ENCODE measurements around the gene POLR1G. TPM values are rescaled to one million over a fixed set of nuclear protein-coding genes. Genes with fewer than 3 reads are reported as not detected.

Gene POLR1G
- total and polyA plus RNA-seq, 9 of the 15 experiments (the other 6 are each of a cell fraction or from before 2014, with no cell fraction given), result 3.0 to 50.1 (median 27.4) TPM

DNA sequence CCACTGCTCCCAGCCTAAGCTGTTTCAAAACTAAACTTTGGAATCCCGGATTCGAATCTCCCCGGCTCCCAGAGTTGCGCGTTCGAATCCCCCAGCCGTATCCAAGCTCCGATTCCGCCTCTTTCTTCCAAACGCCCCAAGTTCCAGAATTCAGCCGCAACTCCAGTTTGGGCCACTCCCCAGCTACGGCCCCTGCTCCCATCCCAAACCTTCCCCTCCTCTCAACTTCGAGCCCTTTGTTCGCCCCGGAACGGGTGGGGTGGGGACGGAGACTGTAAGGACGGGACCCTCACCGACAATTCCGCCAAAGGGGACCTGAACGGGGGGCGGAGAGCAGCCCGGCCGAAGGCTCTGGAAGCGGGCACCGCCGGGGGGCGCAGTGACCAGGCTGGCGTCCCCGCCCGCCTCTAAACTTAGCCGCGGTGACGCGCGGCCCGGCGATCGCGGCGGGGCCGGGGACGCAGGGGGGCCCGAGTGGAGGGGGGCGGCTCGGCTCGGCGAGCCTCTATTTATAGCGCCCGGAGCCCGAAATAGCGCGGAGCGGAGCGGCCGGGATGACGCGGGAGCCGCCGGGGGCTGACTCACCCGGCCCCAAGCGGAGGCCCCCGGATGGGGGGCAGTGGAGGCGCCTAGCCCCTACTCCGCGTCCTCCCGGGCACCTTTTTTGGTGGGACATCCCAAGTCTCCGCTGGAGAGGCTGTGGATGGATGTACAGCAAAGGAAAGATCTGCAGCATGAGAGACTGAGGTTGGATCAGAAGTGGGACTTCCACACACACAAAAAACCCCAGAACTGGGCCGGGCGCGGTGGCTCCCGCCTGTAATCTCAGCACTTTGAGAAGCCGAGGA is 22.2 kb downstream of the POLR1G start (continued):
- TF ChIP-seq, protein P1, sequence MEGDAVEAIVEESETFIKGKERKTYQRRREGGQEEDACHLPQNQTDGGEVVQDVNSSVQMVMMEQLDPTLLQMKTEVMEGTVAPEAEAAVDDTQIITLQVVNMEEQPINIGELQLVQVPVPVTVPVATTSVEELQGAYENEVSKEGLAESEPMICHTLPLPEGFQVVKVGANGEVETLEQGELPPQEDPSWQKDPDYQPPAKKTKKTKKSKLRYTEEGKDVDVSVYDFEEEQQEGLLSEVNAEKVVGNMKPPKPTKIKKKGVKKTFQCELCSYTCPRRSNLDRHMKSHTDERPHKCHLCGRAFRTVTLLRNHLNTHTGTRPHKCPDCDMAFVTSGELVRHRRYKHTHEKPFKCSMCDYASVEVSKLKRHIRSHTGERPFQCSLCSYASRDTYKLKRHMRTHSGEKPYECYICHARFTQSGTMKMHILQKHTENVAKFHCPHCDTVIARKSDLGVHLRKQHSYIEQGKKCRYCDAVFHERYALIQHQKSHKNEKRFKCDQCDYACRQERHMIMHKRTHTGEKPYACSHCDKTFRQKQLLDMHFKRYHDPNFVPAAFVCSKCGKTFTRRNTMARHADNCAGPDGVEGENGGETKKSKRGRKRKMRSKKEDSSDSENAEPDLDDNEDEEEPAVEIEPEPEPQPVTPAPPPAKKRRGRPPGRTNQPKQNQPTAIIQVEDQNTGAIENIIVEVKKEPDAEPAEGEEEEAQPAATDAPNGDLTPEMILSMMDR (IDR thresholded peaks at IDR 0.05 in 2 of 3, conservative IDR thresholded peaks at IDR 0.05 in 1 of 3; ENCODE audit: insufficient read depth in 2 of 3, low read depth in 1 of 3, low read length in 3 of 3), result peak; percentile 58 to 72 (median 69); a peak in 5 of 6 replicates
- TF ChIP-seq RAD21 (CRISPR knock-in tag; conservative IDR thresholded peaks at IDR 0.05 in 1 of 2, IDR thresholded peaks at IDR 0.05 in 1 of 2), result peak in 1 of 2 experiments; percentile 32; a peak in 3 of 4 replicates
- TF ChIP-seq, protein P2, sequence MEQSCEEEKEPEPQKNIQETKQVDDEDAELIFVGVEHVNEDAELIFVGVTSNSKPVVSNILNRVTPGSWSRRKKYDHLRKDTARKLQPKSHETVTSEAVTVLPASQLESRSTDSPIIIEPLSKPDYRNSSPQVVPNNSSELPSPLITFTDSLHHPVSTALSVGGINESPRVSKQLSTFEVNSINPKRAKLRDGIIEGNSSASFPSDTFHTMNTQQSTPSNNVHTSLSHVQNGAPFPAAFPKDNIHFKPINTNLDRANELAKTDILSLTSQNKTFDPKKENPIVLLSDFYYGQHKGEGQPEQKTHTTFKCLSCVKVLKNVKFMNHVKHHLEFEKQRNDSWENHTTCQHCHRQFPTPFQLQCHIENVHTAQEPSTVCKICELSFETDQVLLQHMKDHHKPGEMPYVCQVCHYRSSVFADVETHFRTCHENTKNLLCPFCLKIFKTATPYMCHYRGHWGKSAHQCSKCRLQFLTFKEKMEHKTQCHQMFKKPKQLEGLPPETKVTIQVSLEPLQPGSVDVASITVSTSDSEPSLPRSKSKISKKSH (CRISPR knock-in tag; IDR thresholded peaks at IDR 0.05), result no peak
- TF ChIP-seq MIER1 (IDR thresholded peaks at IDR 0.05; ENCODE audit: low read depth), result no peak
- TF ChIP-seq, protein P3, sequence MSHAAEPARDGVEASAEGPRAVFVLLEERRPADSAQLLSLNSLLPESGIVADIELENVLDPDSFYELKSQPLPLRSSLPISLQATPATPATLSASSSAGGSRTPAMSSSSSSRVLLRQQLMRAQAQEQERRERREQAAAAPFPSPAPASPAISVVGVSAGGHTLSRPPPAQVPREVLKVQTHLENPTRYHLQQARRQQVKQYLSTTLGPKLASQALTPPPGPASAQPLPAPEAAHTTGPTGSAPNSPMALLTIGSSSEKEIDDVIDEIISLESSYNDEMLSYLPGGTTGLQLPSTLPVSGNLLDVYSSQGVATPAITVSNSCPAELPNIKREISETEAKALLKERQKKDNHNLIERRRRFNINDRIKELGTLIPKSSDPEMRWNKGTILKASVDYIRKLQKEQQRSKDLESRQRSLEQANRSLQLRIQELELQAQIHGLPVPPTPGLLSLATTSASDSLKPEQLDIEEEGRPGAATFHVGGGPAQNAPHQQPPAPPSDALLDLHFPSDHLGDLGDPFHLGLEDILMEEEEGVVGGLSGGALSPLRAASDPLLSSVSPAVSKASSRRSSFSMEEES (CRISPR knock-in tag; IDR thresholded peaks at IDR 0.05), result no peak
- TF ChIP-seq, protein P4, sequence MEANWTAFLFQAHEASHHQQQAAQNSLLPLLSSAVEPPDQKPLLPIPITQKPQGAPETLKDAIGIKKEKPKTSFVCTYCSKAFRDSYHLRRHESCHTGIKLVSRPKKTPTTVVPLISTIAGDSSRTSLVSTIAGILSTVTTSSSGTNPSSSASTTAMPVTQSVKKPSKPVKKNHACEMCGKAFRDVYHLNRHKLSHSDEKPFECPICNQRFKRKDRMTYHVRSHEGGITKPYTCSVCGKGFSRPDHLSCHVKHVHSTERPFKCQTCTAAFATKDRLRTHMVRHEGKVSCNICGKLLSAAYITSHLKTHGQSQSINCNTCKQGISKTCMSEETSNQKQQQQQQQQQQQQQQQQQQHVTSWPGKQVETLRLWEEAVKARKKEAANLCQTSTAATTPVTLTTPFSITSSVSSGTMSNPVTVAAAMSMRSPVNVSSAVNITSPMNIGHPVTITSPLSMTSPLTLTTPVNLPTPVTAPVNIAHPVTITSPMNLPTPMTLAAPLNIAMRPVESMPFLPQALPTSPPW (CRISPR knock-in tag; IDR thresholded peaks at IDR 0.05), result peak; percentile 89
- TF ChIP-seq KLF6 (CRISPR knock-in tag; IDR thresholded peaks at IDR 0.05; ENCODE audit: borderline replicate concordance), result no peak
- TF ChIP-seq, protein P5, sequence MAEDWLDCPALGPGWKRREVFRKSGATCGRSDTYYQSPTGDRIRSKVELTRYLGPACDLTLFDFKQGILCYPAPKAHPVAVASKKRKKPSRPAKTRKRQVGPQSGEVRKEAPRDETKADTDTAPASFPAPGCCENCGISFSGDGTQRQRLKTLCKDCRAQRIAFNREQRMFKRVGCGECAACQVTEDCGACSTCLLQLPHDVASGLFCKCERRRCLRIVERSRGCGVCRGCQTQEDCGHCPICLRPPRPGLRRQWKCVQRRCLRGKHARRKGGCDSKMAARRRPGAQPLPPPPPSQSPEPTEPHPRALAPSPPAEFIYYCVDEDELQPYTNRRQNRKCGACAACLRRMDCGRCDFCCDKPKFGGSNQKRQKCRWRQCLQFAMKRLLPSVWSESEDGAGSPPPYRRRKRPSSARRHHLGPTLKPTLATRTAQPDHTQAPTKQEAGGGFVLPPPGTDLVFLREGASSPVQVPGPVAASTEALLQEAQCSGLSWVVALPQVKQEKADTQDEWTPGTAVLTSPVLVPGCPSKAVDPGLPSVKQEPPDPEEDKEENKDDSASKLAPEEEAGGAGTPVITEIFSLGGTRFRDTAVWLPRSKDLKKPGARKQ (CRISPR knock-in tag; IDR thresholded peaks at IDR 0.05), result no peak
- TF ChIP-seq CAMTA2 (CRISPR knock-in tag; conservative IDR thresholded peaks at IDR 0.05), result no peak
- TF ChIP-seq EP400 (IDR thresholded peaks at IDR 0.05), result no peak
- peak; percentile 83 for TF ChIP-seq FOSL1 (tag; conservative IDR thresholded peaks at IDR 0.05)
- no peak for TF ChIP-seq SRSF1 (IDR thresholded peaks at IDR 0.05; ENCODE audit: low read depth, low read length)
- TF ChIP-seq, protein P6, sequence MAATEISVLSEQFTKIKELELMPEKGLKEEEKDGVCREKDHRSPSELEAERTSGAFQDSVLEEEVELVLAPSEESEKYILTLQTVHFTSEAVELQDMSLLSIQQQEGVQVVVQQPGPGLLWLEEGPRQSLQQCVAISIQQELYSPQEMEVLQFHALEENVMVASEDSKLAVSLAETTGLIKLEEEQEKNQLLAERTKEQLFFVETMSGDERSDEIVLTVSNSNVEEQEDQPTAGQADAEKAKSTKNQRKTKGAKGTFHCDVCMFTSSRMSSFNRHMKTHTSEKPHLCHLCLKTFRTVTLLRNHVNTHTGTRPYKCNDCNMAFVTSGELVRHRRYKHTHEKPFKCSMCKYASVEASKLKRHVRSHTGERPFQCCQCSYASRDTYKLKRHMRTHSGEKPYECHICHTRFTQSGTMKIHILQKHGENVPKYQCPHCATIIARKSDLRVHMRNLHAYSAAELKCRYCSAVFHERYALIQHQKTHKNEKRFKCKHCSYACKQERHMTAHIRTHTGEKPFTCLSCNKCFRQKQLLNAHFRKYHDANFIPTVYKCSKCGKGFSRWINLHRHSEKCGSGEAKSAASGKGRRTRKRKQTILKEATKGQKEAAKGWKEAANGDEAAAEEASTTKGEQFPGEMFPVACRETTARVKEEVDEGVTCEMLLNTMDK (IDR thresholded peaks at IDR 0.05; ENCODE audit: borderline replicate concordance, insufficient read depth, low read depth, low read length, poor library complexity, severe bottlenecking), result peak; percentile 85
- TF ChIP-seq POLR3A (IDR thresholded peaks at IDR 0.05; ENCODE audit: borderline replicate concordance, extremely low read depth, insufficient read depth, insufficient read length), result no peak

All from K562 (cell line).